Stimulated activated CD4-positive, alpha-beta T cell treated with anti-CD3 and anti-CD28 coated beads, Interleukin-12 subunit alpha, Interleukin-12 subunit beta, amount 100 ng/mL, for 48 hours (primary cell): Measurements from ENCODE around the gene FGD2.
A peak's percentile ranks its signal among the peaks of the same experiment; 100 is the strongest.

Experiments
- DNase-seq, 3 donors: peaks; one replicate each; pipeline ENCODE4 v3.0.0-alpha.2; 2020; ENCODE audit warnings: low read depth in 2 of 3, low spot score in 1 of 3

Gene FGD2, protein sequence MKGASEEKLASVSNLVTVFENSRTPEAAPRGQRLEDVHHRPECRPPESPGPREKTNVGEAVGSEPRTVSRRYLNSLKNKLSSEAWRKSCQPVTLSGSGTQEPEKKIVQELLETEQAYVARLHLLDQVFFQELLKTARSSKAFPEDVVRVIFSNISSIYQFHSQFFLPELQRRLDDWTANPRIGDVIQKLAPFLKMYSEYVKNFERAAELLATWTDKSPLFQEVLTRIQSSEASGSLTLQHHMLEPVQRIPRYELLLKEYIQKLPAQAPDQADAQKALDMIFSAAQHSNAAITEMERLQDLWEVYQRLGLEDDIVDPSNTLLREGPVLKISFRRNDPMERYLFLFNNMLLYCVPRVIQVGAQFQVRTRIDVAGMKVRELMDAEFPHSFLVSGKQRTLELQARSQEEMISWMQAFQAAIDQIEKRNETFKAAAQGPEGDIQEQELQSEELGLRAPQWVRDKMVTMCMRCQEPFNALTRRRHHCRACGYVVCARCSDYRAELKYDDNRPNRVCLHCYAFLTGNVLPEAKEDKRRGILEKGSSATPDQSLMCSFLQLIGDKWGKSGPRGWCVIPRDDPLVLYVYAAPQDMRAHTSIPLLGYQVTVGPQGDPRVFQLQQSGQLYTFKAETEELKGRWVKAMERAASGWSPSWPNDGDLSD

DNA sequence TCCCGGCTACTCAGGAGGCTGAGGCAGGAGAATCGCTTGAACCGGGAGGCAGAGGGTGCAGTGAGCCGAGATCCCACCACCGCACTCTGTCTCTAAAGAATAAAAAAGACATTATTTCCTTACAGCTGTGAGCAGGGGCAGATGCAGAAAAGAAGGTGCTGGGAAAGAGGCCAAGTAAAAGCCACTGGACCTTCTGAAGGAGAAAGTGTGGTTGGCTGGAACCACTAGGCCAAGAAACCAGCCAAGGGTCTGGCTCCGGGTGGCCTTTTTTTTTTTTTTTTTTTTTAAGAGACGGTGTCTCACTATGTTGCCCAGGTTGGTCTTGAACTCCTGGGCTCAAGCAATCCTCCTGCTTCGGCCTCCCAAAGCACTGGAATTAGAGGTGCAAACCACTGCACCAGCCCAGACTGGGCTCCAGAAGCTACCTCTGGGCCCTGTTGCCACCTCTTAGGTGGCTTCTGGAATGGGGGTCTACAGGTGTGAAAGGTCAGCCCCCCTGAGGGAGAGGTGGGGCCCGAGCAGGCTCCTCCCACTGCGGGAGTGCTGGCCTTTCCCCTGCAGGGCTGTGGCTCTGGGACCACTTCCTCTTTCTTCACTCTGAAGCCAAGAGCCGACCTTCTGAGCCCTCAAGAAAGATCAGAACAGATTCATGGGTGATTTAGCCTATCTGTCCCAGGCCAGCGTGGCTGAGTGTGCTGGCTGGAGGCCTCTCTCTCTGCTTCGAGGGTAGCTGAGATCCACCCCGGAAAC is at the start of gene FGD2:
TSS of gene FGD2 (plus strand) at position 595 of the 750 bp plus-strand sequence. CDS start 163 bp downstream, outside the sequence.
- DNase-seq, result no peak

DNA sequence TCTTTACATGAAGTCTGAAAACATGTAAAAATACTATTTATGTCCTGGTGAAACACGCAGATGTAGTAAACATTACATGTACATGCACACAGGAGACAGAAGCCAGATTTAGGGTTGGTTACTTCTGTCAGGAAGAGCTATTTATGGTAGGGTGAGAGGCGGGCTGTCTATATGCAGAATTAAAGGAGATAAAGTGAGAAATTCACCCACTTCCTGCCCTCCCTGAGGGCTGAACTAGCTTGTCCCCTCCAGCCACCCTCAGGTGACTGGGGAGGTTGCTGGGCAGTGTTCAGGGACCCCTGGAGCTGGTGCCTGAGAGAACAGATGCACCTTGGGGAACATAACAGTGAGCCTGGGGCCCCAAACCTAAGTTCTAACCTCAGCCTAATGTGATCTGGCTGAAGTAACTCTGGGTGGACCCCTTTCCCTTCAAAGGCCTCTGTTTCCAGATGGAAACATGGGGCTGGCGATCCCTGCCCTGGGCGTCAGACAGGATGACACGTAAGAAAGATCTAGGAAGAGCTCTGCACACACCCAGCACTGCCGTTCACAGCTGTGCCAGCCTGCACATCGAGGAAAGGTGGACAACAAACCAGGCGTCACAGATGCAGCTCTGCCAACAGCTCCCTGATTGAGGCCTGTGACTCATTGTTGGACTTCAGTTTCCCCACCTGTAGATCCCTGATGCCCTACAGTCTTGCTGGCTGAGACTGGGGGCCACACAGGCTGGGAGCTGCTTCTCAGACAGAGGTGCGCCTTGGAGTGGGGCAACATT is 49.6 kb upstream of the FGD2 start:
- no peak for DNase-seq

DNA sequence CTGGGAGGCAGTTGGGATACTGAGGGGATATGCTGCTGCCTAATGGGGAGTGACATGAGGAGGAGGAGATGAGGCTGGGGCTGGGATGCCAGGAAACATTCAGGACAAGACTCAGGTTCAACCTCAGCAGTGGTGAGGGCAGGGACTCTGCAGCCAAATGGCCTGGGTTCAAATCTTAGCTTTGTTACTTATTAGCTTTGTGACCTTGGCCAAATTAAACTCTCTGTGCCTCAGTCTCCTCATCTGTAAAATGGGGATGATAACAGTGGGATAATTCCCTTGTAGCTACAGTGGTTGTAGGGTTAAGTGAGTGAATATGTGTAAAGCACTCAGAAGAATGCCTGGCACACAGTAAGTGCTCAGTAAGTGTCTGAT is 49.0 kb upstream of the FGD2 start:
- no peak for DNase-seq

DNA sequence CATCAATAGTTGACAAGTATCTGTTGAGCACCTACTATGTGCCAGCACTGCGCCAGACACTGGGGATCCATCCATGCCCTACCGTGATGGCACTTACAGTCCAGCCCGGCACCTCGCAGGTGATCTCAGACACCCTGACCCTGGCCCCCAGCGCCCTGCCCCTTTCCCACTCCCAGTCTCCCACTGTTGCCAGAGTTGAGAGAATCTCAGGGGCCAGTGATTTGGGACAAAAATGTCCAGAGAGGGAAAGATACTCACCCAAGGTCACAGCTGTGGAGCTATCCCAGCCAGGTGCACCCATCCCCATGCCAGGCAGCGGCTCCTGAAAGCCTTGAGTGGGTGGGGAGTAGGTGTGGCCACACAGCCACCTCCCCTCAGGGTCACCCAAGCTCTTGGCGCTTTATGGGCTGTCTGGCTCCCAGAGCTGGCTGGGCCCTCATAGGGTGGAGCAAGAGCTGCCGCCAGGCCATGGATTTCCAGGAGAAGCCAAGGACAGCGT is 47.6 kb upstream of the FGD2 start:
- DNase-seq, result no peak

DNA sequence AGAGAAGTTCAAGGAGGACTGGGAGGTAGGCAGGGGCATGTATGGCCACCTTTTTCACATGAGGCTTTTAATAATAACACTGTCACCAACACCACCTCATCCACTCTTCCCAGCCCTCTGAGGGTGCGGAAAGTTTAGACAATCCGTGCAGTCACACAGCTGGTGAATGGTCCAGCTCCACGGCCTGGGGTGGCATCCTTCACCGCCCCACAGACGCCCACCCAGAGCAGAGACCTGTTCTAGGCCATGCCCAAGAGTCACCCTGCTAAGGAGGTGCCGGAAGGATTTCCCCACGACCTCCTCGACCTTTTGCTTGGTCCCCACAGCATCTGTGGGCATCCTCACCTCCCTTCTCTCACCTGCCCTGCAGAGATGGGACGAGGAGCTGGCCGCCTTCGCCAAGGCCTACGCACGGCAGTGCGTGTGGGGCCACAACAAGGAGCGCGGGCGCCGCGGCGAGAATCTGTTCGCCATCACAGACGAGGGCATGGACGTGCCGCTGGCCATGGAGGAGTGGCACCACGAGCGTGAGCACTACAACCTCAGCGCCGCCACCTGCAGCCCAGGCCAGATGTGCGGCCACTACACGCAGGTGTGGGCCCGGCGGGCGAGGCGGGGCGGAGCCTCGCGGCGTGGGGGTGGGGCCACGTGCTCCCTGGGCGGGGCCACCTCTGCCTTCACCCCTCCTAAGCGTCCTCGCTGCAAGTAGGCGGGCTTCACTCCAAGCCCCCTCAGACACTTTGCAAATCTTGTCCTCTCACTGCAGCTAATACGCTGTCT is 46.5 kb upstream of the FGD2 start:
- DNase-seq, result no peak

DNA sequence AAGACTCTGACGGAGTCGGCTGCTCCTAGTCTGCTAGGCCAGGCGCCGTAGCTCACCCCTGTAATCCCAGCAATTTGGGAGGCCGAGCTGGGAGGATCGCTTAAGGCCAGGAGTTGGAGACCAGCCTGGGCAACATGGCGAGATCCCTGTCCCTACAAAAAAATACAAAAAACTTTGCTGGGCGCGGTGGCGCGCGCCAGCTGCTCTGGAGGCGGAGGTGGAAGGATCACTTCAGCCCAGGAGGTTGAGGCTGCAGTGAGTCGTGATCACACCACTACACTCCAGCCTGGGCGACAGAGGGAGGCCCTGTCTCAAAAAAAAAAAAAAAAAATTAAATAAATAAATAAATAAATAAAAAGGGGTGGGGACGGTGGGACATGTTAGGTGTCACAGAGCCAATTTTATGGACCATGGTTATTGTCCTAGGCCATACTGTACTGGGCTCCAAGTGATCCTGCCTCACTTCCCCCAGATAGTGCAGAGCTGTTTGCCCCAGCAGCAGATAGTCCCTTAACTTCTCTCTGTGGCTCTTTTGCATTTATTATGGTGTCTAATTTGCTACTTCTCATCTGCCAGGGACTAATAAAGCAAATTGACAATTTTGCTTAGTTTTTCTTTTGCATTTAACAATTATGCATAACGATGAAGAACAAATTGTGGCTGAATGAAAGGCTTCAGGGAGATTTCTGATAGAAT is 45.8 kb upstream of the FGD2 start:
- no peak for DNase-seq

DNA sequence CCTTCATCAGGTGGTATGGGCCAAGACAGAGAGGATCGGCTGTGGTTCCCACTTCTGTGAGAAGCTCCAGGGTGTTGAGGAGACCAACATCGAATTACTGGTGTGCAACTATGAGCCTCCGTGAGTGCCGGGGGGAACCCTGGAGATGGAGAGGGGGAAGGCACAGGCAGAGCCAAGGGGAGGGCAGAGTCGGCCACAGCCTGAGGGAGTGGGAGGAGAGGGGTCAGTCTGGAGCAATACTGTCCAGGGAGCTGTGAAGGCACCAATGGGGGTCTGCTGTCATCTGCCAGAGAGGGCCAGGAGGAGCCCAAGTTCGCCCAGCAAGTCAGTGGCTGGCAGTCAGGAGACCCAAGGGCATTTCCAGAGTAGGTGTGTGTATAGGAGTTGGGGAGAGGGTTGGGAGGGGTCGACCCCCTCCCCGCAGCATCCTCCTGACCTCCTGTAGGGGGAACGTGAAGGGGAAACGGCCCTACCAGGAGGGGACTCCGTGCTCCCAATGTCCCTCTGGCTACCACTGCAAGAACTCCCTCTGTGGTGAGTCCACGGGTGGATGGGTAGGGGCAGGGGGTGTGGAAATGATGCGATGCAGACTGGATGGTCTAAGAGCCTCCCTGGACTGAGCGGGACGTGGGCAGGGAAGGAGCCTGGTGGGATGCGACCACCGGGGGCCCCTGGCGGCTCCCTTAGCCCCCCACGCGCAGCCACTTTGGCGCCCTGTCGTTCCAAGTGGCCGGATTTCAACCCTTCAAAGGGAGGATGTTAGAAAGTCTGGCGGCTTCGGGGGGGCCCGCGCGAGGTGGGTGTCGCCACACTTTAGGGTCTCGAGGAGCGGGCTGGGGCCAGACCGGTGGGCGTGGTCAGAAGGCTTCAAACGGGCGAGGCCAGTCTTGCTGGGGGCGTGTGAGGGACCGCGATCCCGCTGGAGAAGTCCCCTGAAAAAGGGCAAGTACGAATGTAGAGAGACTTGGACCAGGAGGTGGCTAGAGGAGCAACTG is 43.7 kb upstream of the FGD2 start:
- DNase-seq, result no peak

DNA sequence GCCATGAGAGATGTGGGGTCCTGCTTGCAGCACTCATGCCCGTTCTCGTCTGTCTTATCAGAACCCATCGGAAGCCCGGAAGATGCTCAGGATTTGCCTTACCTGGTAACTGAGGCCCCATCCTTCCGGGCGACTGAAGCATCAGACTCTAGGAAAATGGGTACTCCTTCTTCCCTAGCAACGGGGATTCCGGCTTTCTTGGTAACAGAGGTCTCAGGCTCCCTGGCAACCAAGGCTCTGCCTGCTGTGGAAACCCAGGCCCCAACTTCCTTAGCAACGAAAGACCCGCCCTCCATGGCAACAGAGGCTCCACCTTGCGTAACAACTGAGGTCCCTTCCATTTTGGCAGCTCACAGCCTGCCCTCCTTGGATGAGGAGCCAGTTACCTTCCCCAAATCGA is 42.6 kb upstream of the FGD2 start:
- peak; percentile 50 to 82 (median 73) for DNase-seq

DNA sequence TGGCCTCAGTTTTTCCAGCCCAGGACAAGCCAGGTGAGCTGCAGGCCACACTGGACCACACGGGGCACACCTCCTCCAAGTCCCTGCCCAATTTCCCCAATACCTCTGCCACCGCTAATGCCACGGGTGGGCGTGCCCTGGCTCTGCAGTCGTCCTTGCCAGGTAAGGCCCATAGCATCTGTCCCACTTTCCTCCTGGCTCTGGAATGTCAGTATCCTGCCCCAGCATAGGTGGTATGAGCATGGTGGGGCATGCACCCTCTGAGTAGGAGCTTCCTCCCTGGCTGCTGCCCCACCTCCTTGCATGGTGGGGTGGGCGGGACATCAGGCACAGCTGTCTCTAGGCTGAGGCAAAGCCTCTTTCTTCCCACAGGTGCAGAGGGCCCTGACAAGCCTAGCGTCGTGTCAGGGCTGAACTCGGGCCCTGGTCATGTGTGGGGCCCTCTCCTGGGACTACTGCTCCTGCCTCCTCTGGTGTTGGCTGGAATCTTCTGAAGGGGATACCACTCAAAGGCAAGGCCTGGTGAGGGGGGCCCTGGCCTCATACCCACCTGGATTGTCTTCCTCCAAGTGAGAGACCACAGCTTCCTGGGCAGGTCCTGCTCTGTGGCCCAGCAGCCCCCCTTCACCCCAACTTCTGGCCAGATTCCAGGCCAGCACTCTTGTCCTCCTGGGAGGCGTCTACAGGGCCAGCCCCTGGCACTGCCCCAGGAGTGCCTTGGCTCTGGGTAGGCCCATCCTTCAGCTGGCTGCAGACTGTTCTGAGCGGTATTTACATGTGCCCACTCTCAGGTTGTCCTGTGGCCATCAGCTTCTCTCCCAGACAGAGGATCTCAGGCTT is 41.8 kb upstream of the FGD2 start:
- DNase-seq, result no peak

DNA sequence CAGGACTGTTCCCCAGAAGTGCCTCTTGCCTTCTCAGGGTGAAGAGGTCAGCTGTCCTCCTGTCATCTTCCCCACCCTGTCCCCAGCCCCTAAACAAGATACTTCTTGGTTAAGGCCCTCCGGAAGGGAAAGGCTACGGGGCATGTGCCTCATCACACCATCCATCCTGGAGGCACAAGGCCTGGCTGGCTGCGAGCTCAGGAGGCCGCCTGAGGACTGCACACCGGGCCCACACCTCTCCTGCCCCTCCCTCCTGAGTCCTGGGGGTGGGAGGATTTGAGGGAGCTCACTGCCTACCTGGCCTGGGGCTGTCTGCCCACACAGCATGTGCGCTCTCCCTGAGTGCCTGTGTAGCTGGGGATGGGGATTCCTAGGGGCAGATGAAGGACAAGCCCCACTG is 41.1 kb upstream of the FGD2 start:
- no peak for DNase-seq

DNA sequence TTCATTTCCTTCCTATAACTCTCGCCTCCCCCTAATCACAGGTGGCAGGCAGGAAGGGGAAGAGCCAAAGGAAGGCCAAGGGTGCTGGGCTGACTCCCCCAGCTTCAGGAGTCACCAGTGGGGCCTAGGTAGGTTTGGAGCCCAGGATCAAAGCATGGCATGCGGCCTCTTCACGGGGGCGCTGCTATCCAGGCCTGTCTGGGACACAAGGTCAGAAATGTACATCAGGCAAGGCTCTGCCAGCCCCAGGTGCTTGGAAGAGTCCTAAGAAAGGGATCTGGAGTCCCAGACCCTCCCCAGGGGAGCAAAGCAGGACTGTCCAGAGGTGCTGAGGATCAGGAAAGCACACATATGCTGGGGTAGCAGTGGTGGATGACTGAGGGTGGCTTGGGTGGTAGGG is 40.5 kb upstream of the FGD2 start:
- no peak for DNase-seq

DNA sequence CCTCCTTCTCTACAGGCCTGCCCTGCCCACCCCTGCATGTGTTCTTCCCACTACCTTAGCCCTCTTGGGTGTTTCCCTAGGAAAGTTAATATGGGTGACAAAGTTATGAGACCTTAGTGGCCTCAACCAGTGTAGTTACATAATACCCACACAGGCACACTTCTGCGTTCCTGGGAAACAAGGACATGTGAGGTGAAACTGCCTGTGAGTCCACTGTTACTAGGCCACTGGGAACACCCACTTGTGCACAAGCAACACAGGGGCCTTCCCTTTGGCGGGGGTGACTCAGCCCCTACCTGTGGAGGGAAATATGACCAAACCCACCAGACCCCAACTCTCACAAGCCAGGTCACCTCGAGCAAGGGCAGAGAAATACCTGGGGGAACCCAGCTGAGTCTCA is 38.2 kb upstream of the FGD2 start:
- DNase-seq, result no peak

DNA sequence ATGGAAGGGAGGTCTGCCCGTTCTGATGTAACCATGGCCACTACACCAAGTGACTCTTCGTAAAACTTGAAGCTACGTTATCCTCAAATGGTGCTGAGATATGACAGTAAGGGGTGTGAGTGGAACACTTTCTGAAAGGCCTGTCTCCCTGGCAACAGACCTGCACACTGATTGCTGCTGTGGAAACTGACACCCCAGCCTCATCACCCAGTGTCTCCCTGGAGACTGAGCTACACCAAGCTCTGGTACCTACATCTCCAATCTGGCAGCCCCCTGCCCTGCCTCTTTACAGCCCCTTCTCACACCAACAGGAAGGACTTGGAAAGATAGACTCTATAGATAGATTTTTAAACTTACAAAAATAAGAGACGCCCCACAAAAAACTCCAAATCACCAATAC is 37.7 kb upstream of the FGD2 start:
- DNase-seq, result no peak

DNA sequence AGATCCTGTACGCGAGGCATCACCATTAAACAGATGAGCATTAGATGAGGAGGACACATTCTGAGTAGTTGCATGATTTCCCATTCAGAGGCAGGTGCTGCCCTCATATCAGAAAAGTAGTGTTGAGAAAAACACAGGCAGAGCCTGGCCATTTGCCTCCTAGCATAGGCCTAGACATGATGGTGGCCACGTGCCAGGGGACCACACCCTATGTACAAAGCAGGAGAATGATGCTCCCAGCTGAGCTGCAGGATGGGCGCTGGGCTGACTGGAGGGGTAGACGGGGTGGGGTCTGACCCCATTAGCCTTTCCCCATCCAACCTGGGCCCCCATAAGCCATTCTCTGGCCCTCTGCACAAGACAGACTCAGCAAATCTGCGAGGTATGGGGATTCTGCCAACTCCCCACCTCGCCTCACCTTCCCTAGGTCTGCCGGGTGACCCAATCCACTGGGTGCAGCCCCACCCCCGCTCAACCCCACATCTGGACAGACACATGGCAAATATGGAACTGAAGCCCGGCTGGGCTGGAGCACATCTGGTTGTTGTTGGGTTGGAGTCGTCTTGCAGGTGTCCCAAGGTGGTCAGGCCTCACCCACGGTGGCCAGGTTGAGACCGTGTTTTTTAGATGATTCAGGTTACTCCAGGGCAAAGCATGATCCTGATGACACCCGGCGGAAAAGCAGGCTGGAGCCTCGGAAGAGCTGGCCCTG is 37.0 kb upstream of the FGD2 start:
- no peak for DNase-seq

DNA sequence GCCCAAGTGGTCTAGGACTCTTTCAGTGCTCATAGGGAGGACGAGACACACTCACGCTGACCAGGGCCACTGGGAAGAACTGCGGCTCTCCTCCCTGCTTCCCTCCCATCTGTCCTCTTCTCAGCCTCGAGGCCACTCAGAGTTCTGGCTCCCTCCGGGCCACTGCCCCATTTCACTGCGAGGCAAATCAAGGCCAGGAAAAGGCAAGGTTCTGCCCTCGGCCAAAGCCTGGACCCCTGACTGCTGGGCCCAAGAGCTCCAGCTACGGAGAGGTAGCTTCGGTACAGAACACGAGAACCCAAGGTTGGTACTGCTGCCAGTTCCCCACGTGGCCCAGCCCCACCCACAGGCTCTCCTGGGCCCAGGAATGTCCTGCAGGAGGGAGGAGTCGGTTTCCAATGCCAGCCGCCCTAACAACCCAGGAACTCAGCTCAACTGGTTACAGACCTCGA is 36.2 kb upstream of the FGD2 start:
- no peak for DNase-seq

DNA sequence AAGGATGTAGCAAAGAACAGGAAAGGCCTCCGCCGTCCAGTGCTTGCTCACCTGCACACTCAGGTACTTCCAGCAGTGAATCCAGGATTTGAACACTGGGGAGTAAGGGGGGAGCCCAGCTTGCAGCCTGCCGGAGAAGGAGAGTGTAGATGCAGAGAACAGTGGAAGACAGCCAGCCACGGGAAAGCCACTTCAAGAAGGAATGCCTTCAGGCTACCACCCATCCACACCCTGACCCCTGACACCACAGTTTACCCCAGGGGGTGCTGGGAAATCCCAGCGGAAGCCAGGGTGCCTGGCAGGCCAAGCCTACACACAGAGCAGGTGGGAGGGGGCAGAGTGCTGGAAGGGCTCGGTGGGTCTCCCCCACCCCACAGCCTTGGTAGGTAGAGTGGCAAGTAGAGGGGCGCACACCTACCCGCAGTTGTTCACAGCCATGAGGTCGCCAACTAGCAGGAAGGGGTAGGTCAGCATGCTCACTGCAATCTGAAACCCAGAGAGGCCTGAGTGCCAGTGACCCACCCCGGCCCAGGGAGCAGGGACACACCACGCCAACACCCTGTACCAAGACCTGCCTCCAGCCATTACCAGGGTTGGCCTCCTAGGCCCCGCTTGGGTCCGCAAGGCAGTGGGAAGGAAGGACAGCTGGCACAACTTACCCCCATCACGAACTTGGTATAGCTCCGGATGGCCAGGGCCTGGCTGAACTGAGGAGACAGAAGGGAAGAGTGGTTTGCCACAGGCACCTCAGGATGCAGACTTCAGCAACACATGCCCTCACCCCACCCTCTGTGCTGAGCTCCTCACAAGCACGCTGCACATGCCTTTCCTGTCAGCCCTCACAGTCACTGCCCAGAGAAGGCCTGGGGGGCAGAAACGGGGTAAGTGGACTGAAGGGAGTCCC is 35.2 kb upstream of the FGD2 start:
- no peak for DNase-seq
